Central memory CD8-positive, alpha-beta T cell (primary cell): ENCODE data around the gene FBXL19.

Source experiments
- ATAC-seq: fragments of 150-1000 bp; cut with Tn5 transposase; replicated peaks from 2 replicates; pipeline ENCODE4 v1.10.0; 2022; ENCODE audit warnings: mild to moderate bottlenecking, moderate FRiP score, moderate number of reproducible peaks; ENCODE audit not compliant: poor library complexity, severe bottlenecking; ENCODE audit errors: extremely low read depth
- DNase-seq, 2 donors: peaks; one replicate each; pipeline ENCODE4 v3.0.0; 2021; ENCODE audit warnings: low spot score in 2 of 2
- H3K27ac Mint-ChIP-seq: one replicate; pipeline ENCODE4 v1.8.0; 2022; ENCODE audit warnings: low read depth, mild to moderate bottlenecking, moderate library complexity, mixed read lengths
- H3K27me3 Mint-ChIP-seq: one replicate; pipeline ENCODE4 v1.8.0; 2022; ENCODE audit warnings: mixed read lengths
- H3K36me3 Mint-ChIP-seq: one replicate; pipeline ENCODE4 v1.8.0; 2022; ENCODE audit warnings: mild to moderate bottlenecking, moderate library complexity, mixed read lengths; ENCODE audit not compliant: insufficient read depth
- H3K4me1 Mint-ChIP-seq: one replicate; pipeline ENCODE4 v1.8.0; 2022; ENCODE audit warnings: mixed read lengths
- H3K4me3 Mint-ChIP-seq: one replicate; pipeline ENCODE4 v1.8.0; 2022; ENCODE audit warnings: mild to moderate bottlenecking, moderate library complexity, mixed read lengths
- H3K9me3 Mint-ChIP-seq: one replicate; pipeline ENCODE4 v1.8.0; 2022; ENCODE audit warnings: mixed read lengths

FBXL19 gene

GRCh38 chr16:30899794-30900193 is 23.6 kb upstream of the FBXL19 start:
- Mint-ChIP-seq H3K27ac (no peak overlapping the region), H3K27me3 (no peaks in the 10 kb centered on the region), H3K36me3 (peaks cover 11% of the 10 kb centered on the region), H3K4me3 (no peak overlapping the region), H3K9me3 (peaks cover 5% of the 10 kb centered on the region), H3K4me1 (peaks cover 47% of the 10 kb centered on the region)
- no peak for DNase-seq
- ATAC-seq, result no peak

DNA sequence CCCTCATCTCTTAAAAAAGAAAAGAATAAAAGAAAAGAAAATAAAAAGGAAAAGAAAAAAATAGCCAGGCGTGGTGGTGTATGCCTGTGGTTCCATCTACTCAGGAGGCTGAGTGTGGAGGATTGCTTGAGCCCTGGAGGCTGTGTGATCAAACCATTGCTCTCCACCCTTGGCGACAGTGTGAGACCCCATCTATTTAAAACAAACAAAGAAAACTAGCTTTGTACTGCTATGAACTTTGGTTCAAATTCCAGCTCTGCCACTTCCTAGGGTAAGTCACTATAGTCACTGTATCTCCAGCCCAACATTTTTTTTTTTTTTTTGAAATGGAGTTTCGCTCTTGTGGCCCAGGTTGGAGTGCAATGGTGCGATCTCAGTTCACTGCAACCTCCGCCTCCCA is 22.8 kb upstream of the FBXL19 start:
- peaks cover 5% of the 10 kb centered on the region for H3K9me3 Mint-ChIP-seq
- ATAC-seq (no peak), DNase-seq (no peak)
- peak overlapping the region; percentile 63 for H3K4me3 Mint-ChIP-seq
- H3K27me3 Mint-ChIP-seq, result no peaks in the 10 kb centered on the region
- no peak overlapping the region for H3K27ac Mint-ChIP-seq
- peaks cover 44% of the 10 kb centered on the region for H3K4me1 Mint-ChIP-seq
- peaks cover 8% of the 10 kb centered on the region for H3K36me3 Mint-ChIP-seq

- Mint-ChIP-seq H3K4me1 (peaks cover 38% of the 10 kb centered on the region), H3K9me3 (peaks cover 5% of the 10 kb centered on the region), H3K4me3 (peak overlapping the region; percentile 63), H3K36me3 (peaks cover 7% of the 10 kb centered on the region), H3K27ac (no peak overlapping the region), H3K27me3 (no peaks in the 10 kb centered on the region)
- DNase-seq, result no peak
- no peak for ATAC-seq
These were observed 22.0 kb upstream of the FBXL19 start for GRCh38 chr16:30901201-30902028.

DNA sequence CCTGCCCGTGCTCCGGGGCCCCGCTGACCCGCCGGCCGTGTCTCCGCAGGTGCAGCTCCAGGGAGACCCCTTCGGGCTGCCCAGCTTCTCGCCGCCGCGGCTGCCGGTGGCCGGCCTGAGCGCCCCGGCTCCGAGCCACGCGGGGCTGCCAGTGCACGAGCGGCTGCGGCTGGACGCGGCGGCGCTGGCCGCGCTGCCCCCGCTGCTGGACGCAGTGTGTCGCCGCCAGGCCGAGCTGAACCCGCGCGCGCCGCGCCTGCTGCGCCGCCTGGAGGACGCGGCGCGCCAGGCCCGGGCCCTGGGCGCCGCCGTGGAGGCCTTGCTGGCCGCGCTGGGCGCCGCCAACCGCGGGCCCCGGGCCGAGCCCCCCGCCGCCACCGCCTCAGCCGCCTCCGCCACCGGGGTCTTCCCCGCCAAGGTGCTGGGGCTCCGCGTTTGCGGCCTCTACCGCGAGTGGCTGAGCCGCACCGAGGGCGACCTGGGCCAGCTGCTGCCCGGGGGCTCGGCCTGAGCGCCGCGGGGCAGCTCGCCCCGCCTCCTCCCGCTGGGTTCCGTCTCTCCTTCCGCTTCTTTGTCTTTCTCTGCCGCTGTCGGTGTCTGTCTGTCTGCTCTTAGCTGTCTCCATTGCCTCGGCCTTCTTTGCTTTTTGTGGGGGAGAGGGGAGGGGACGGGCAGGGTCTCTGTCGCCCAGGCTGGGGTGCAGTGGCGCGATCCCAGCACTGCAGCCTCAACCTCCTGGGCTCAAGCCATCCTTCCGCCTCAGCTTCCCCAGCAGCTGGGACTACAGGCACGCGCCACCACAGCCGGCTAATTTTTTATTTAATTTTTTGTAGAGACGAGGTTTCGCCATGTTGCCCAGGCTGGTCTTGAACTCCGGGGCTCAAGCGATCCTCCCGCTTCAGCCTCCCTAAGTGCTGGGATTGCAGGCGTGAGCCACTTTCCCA is 21.1 kb upstream of the FBXL19 start:
- Mint-ChIP-seq H3K27ac (peak overlapping the region; percentile 89), H3K36me3 (peaks cover 6% of the 10 kb centered on the region), H3K9me3 (peaks cover 5% of the 10 kb centered on the region), H3K4me1 (peaks cover 30% of the 10 kb centered on the region), H3K4me3 (peak overlapping the region; percentile 85), H3K27me3 (no peaks in the 10 kb centered on the region)
- ATAC-seq (peak; percentile 85), DNase-seq (peak in 1 of 2 donors; percentile 39)

GRCh38 chr16:30903002-30903401 is 20.4 kb upstream of the FBXL19 start:
- H3K4me3 Mint-ChIP-seq, result peak overlapping the region; percentile 85
- H3K36me3 Mint-ChIP-seq, result peaks cover 6% of the 10 kb centered on the region
- no peaks in the 10 kb centered on the region for H3K27me3 Mint-ChIP-seq
- H3K4me1 Mint-ChIP-seq, result peaks cover 36% of the 10 kb centered on the region
- DNase-seq (no peak), ATAC-seq (no peak)
- peak overlapping the region; percentile 89 for H3K27ac Mint-ChIP-seq
- H3K9me3 Mint-ChIP-seq, result peaks cover 5% of the 10 kb centered on the region

DNA sequence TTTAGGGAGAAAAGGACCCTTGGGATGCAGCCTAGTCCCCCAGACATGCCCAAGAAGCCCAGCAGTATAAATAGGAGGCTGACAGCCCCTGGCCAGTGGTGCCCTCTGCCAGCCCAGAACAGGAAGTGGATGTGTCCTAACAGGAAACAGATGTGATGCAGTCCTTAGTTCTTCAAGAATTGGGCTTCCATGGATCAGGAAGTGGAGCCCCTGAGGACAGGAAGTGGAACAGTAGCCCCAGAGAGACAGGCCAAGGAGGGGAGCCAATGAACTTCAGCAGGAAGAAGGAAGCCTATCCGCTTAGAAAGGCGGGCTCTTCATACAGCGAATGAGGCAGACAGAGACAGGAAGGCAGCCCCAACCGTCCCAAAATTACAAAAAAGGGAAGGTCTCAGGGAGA is 19.8 kb upstream of the FBXL19 start:
- DNase-seq (no peak), ATAC-seq (no peak)
- no peaks in the 10 kb centered on the region for H3K27me3 Mint-ChIP-seq
- peaks cover 6% of the 10 kb centered on the region for H3K36me3 Mint-ChIP-seq
- H3K4me3 Mint-ChIP-seq, result peak overlapping the region; percentile 85
- H3K27ac Mint-ChIP-seq, result peak overlapping the region; percentile 89
- peaks cover 5% of the 10 kb centered on the region for H3K9me3 Mint-ChIP-seq
- peaks cover 38% of the 10 kb centered on the region for H3K4me1 Mint-ChIP-seq

DNA sequence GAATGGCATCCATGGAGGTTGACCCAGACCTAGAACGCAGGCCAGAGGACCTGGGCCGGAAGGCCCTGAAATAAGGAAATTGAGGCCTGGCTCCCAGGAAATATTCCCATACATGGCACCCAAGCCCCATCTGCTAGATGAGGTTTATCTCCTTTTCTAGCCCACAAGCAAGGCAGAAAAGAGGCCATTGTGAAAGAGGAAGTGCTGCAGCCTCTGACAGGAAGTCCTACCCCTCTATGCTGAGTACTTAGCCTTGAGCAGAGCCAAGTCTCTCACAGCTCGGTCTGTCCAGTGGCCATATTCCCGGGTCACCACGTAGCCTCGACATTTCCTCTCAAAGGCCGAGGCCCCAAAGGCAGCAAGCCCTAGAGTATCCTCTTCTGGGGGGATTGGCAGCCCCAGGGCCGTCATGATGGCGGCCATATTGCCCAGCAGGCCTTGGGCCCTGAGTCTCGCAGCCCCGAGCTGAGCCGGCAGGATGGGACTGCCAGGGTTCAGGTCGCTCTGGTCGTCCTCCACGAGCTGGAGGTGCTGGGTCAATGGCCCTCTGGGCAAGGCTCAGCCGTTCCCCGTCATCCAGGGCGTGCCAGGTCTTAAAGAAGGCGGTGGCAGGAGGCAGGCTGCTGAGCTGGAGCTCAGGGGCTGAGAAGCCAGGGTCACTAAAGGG is 19.1 kb upstream of the FBXL19 start:
- no peak for DNase-seq
- Mint-ChIP-seq H3K27me3 (no peaks in the 10 kb centered on the region), H3K36me3 (peaks cover 6% of the 10 kb centered on the region), H3K4me3 (no peak overlapping the region), H3K9me3 (peaks cover 5% of the 10 kb centered on the region), H3K4me1 (peaks cover 38% of the 10 kb centered on the region), H3K27ac (peak overlapping the region; percentile 89)
- no peak for ATAC-seq

- H3K27ac Mint-ChIP-seq, result no peak overlapping the region
- H3K4me3 Mint-ChIP-seq, result no peak overlapping the region
- DNase-seq, result no peak
- ATAC-seq, result no peak
- peaks cover 26% of the 10 kb centered on the region for H3K4me1 Mint-ChIP-seq
- H3K36me3 Mint-ChIP-seq, result peaks cover 6% of the 10 kb centered on the region
- no peaks in the 10 kb centered on the region for H3K27me3 Mint-ChIP-seq
- H3K9me3 Mint-ChIP-seq, result peaks cover 5% of the 10 kb centered on the region
These were observed 16.3 kb upstream of the FBXL19 start for GRCh38 chr16:30907064-30907463.

DNA sequence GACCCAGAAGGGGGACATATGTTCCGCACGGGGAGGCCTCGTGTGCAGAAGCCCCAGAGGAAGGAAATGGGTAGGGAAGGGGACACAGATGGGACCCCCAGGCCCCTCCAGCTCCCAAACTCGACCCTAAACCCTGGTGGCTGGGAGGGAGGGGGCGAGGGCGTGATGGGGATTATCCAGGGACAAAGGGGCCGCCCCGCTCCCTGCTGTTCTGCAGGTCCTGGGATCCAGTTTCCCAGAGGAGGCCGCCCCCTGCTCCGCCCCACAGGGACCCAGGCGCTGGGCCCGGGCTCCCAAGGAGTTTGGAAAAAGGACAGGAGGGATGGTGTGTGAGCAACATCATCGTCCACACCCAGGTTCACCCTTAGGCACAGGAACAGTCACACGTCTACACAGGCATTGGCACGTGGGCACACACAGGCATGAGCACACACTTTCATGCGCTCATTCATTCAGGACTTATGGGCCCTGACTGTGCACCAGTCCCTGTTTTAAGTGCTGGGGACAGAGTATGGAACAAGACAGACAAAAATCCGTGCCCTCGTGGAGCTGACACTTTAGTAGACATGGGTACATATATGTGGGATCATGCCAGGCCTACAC is 12.8 kb upstream of the FBXL19 start:
- Mint-ChIP-seq H3K4me1 (peaks cover 9% of the 10 kb centered on the region), H3K36me3 (no peaks in the 10 kb centered on the region), H3K9me3 (no peaks in the 10 kb centered on the region), H3K27ac (no peak overlapping the region), H3K27me3 (no peaks in the 10 kb centered on the region), H3K4me3 (no peak overlapping the region)
- ATAC-seq (no peak), DNase-seq (no peak)

- ATAC-seq, result no peak
- H3K36me3 Mint-ChIP-seq, result no peaks in the 10 kb centered on the region
- no peak for DNase-seq
- no peaks in the 10 kb centered on the region for H3K27me3 Mint-ChIP-seq
- H3K27ac Mint-ChIP-seq, result no peak overlapping the region
- peaks cover 2% of the 10 kb centered on the region for H3K4me1 Mint-ChIP-seq
- H3K9me3 Mint-ChIP-seq, result no peaks in the 10 kb centered on the region
- H3K4me3 Mint-ChIP-seq, result no peak overlapping the region
These were observed 10.5 kb upstream of the FBXL19 start for GRCh38 chr16:30912794-30913412.

DNA sequence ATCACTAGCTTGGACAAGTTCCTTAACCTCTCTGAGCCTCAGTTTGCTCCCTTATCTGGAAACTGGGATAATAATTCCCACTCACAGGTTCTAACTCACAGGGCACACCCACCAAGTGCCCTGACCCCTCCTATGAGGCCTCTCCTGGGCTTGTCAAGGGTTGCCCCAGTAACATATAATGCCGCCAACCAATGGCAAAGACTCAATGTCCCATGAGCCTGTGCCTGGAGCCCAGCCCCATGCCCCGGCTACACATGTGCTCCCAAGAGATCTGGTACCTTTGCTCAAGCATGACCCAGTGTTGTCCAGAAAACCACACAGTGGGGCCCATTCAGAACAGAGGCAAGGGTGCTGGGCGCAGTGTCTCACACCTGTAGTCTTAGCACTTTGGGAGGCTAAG is 8.5 kb upstream of the FBXL19 start:
- ATAC-seq (no peak), DNase-seq (no peak)
- H3K36me3 Mint-ChIP-seq, result no peaks in the 10 kb centered on the region
- H3K9me3 Mint-ChIP-seq, result no peaks in the 10 kb centered on the region
- H3K27me3 Mint-ChIP-seq, result no peaks in the 10 kb centered on the region
- no peak overlapping the region for H3K4me3 Mint-ChIP-seq
- no peak overlapping the region for H3K27ac Mint-ChIP-seq
- no peaks in the 10 kb centered on the region for H3K4me1 Mint-ChIP-seq

GRCh38 chr16:30918614-30919013 is 4.8 kb upstream of the FBXL19 start:
- Mint-ChIP-seq H3K27ac (no peak overlapping the region), H3K36me3 (no peaks in the 10 kb centered on the region), H3K27me3 (no peaks in the 10 kb centered on the region), H3K4me3 (no peak overlapping the region), H3K9me3 (no peaks in the 10 kb centered on the region), H3K4me1 (no peaks in the 10 kb centered on the region)
- no peak for ATAC-seq
- no peak for DNase-seq
